Suppressor macrophage treated with lipopolysaccharide for 1 hour (primary cell): Measurements from ENCODE around the gene KLK2.
A peak's percentile ranks its signal among the peaks of the same experiment; 100 is the strongest.

Source experiments
- DNase-seq, 3 donors: peaks; one replicate each; pipeline ENCODE4 v3.0.0-alpha.2; 2020 to 2022

KLK2 gene

GRCh38 chr19:50851620-50852019, 21.6 kb upstream of the KLK2 start:
- DNase-seq = no peak

GRCh38 chr19:50854636-50855410, 18.4 kb upstream of the KLK2 start, which contains the start of gene KLK3:
Gene KLK3 (plus strand): TSS chr19:50854915. CDS start chr19:50854956, 41 bp downstream.
- peak in 1 of 3 donors; percentile 4 for DNase-seq

GRCh38 chr19:50857366-50857765, 15.9 kb upstream of the KLK2 start:
- DNase-seq = no peak

- DNase-seq = no peak
These were observed 14.4 kb upstream of the KLK2 start for GRCh38 chr19:50858886-50859285.

- DNase-seq = no peak
These were observed 13.4 kb upstream of the KLK2 start for GRCh38 chr19:50859849-50860248.

- DNase-seq = no peak
These were observed 12.2 kb upstream of the KLK2 start for GRCh38 chr19:50861010-50861409.

GRCh38 chr19:50861496-50862286, 11.5 kb upstream of the KLK2 start:
- DNase-seq = no peak

GRCh38 chr19:50869479-50869878, 3.8 kb upstream of the KLK2 start:
- no peak for DNase-seq

- DNase-seq = peak in 2 of 3 donors; percentile 5 to 25
These were observed 2.7 kb upstream of the KLK2 start for GRCh38 chr19:50870417-50871089.

- DNase-seq = no peak
These were observed 972 bp downstream of the KLK2 start for GRCh38 chr19:50874211-50874610.

- DNase-seq = no peak
These were observed 2.7 kb downstream of the KLK2 start for GRCh38 chr19:50875795-50876422.

GRCh38 chr19:50876456-50876855, 3.2 kb downstream of the KLK2 start:
- no peak for DNase-seq

- DNase-seq = no peak
These were observed 4.1 kb downstream of the KLK2 start for GRCh38 chr19:50877338-50877737.

- DNase-seq = no peak
These were observed 5.6 kb downstream of the KLK2 start for GRCh38 chr19:50878851-50879250.

- no peak for DNase-seq
These were observed 7.0 kb downstream of the KLK2 start for GRCh38 chr19:50880241-50880640.

GRCh38 chr19:50882188-50882587, 8.9 kb downstream of the KLK2 start:
- DNase-seq = no peak

GRCh38 chr19:50889638-50890037, 16.4 kb downstream of the KLK2 start:
- no peak for DNase-seq

- DNase-seq = peak in 2 of 3 donors; percentile 40 to 59
These were observed 17.4 kb downstream of the KLK2 start for GRCh38 chr19:50890422-50891252.

GRCh38 chr19:50891253-50891625, 18.0 kb downstream of the KLK2 start:
- DNase-seq = no peak

GRCh38 chr19:50893047-50893736, 20.0 kb downstream of the KLK2 start:
- DNase-seq = no peak
